Middle frontal gyrus (tissue), 1 donor: ENCODE results near the gene TRAP1.
"Not testable (repeated sequence)": the region's sequence is repeated elsewhere in the genome, so short reads cannot be mapped to it uniquely, and the experiment has no call there.

Source experiments
- DNase-seq: peaks from one replicate; pipeline ENCODE4 v3.0.0-alpha.2; 2015; ENCODE audit warnings: low spot score; ENCODE audit errors: extremely low spot score

TRAP1 gene

GRCh38 chr16:3673676-3674377 lies 43.5 kb downstream of the TRAP1 start:
- no peak for DNase-seq

GRCh38 chr16:3673201-3673600 lies 44.1 kb downstream of the TRAP1 start:
- no peak for DNase-seq

- no peak for DNase-seq
These were observed 44.7 kb downstream of the TRAP1 start for GRCh38 chr16:3672571-3673041.

GRCh38 chr16:3671424-3671823 lies 45.9 kb downstream of the TRAP1 start:
- no peak for DNase-seq

- DNase-seq, result no peak
These were observed 46.6 kb downstream of the TRAP1 start for GRCh38 chr16:3670711-3671110.

GRCh38 chr16:3669082-3669481 lies 48.2 kb downstream of the TRAP1 start:
- DNase-seq, result no peak

- DNase-seq, result no peak
These were observed 48.7 kb downstream of the TRAP1 start for GRCh38 chr16:3668626-3669025.

GRCh38 chr16:3665508-3665907 lies 51.8 kb downstream of the TRAP1 start:
- DNase-seq, result no peak

GRCh38 chr16:3664187-3664896 lies 53.0 kb downstream of the TRAP1 start:
- no peak for DNase-seq

- no peak for DNase-seq
These were observed 54.7 kb downstream of the TRAP1 start for GRCh38 chr16:3662601-3663000.

- no peak for DNase-seq
These were observed 55.4 kb downstream of the TRAP1 start for GRCh38 chr16:3661922-3662321.

GRCh38 chr16:3661311-3661710 lies 56.0 kb downstream of the TRAP1 start:
- DNase-seq, result no peak

- no peak for DNase-seq
These were observed 58.1 kb downstream of the TRAP1 start for GRCh38 chr16:3659251-3659650.

- no peak for DNase-seq
These were observed 60.5 kb downstream of the TRAP1 start for GRCh38 chr16:3656491-3657468.

GRCh38 chr16:3656160-3656490 lies 61.2 kb downstream of the TRAP1 start:
- DNase-seq, result not testable (repeated sequence)

GRCh38 chr16:3655396-3656159 lies 61.7 kb downstream of the TRAP1 start:
- DNase-seq, result no peak

GRCh38 chr16:3655030-3655395 lies 62.3 kb downstream of the TRAP1 start:
- DNase-seq, result no peak

GRCh38 chr16:3654249-3654991 lies 62.9 kb downstream of the TRAP1 start, which contains the start of gene DNASE1:
Gene DNASE1 (plus strand): TSS chr16:3654691. CDS start chr16:3655374, 683 bp downstream.
- DNase-seq, result no peak

- DNase-seq, result no peak
These were observed 64.7 kb downstream of the TRAP1 start for GRCh38 chr16:3652373-3653195.
